Measurements from ENCODE around the gene NUPR1.
"Not testable (repeated sequence)": the region's sequence is repeated elsewhere in the genome, so short reads cannot be mapped to it uniquely, and the experiment has no call there.

NUPR1 gene

DNA sequence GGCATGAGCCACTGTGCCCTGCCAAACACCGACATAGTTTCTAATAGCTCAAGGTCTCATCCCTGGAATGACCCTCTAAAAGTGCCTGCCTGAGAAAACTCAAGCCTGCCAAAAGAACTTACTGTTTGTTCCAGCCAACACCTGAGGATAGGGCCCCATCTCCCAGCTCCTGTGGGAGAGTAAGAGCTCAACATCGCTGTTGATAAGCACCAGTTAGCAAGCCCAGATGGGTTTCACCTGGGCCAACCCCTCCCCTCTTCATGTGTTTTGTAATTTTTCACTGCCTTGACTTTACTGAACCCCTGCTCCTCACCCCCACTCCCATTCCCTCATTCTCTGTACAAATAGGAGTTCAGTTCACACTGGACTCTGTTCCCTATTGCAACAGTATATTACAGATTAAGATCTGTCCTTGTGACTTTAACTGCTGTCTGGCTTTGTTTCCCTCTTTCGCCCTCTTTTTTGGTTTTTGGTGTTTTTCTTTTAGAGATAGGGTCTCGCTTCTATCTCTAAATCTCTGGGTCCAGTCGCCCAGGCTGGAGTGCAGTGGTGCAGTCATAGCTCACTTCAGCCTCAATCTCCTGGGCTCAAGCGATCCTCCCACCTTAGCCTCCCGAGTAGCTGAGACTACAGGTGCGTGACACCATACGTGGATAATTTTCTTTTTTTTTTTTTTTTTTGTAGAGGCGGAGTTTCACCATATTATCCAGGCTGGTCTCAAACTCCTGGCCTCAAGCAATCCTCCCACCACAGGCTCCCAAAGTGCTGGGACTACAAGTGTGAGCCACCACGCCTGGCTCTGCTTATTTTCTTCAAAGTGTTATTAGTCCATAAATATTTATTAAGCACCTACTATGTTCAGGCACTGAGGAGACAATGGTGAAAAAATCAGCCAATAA, 12.3 kb downstream of the NUPR1 start:
- DNase-seq: no peak

GRCh38 chr16:28524681-28525171, 14.0 kb downstream of the NUPR1 start:
- no peak for DNase-seq

DNA sequence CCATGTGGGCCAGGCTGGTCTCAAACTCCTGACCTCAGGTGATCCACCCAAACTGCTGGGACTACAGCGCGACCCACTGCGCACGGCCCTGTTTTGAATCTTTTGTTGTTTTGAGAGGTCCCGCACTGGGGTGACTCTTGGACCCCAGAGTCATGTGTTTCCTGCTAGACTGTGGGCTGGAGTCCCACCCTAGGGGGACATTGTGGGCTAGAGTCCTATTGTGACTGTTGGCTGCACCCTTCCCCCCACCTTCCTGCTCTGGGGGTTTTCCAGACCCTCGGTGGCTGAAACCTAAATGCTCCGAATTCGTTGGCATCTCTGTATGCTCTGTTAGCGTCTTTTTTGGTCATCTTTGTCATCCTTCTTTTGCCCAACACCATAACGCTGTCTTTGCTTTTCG, 16.0 kb downstream of the NUPR1 start:
- no peak for DNase-seq

DNA sequence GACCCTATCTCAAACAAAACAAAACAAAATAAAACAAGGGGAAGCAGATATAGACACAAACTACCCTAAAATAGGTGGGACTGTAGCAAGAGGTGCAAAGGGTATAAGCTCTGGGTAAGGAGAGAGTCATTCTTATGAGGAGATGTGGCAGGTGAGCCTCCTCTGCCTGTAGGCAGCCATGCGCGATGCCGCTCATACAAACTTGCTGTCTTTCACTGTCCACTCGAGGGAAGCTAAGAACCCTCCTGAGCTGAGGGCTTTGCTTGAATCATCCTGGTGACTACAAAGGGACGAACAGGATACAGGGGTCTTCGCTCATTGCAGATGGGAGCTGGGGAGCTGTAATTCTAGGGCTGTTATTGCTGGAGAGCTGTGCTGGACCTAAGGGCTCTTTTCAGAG, 17.3 kb downstream of the NUPR1 start:
- no peak for DNase-seq

GRCh38 chr16:28520672-28521071, 18.1 kb downstream of the NUPR1 start:
- no peak for DNase-seq

DNA sequence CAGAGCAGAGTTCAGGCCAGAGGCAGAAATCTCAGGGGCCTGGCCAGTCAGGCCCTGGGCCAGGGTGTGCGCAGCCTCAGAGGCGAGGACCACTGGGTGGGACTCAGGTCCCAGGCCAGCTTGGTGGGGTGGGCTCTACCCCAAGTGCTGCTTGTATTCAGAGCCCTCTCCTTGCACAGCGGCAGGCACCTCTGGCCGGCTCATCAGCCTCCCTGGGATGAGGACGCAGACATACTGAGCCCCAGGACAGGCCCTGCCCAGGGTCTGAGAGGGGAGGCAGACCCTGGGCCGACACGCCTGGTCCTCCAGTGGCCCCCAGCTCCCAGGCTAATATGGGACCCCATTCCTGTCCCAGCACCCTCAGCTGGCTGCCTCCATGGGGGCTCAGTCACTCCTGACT, 24.5 kb downstream of the NUPR1 start:
- DNase-seq: no peak

- no peak for DNase-seq
These were observed 25.1 kb downstream of the NUPR1 start for GRCh38 chr16:28513484-28514181.

GRCh38 chr16:28511801-28512789, 26.7 kb downstream of the NUPR1 start:
- DNase-seq: no peak

- no peak for DNase-seq
These were observed 27.7 kb downstream of the NUPR1 start for GRCh38 chr16:28511031-28511430.

- no peak for DNase-seq
These were observed 33.2 kb downstream of the NUPR1 start for GRCh38 chr16:28505489-28506137.

- DNase-seq: no peak
These were observed 33.9 kb downstream of the NUPR1 start for GRCh38 chr16:28504707-28505404.

GRCh38 chr16:28503470-28504259, 35.1 kb downstream of the NUPR1 start:
- DNase-seq: no peak

GRCh38 chr16:28502290-28502689, 36.5 kb downstream of the NUPR1 start:
- DNase-seq: no peak

DNA sequence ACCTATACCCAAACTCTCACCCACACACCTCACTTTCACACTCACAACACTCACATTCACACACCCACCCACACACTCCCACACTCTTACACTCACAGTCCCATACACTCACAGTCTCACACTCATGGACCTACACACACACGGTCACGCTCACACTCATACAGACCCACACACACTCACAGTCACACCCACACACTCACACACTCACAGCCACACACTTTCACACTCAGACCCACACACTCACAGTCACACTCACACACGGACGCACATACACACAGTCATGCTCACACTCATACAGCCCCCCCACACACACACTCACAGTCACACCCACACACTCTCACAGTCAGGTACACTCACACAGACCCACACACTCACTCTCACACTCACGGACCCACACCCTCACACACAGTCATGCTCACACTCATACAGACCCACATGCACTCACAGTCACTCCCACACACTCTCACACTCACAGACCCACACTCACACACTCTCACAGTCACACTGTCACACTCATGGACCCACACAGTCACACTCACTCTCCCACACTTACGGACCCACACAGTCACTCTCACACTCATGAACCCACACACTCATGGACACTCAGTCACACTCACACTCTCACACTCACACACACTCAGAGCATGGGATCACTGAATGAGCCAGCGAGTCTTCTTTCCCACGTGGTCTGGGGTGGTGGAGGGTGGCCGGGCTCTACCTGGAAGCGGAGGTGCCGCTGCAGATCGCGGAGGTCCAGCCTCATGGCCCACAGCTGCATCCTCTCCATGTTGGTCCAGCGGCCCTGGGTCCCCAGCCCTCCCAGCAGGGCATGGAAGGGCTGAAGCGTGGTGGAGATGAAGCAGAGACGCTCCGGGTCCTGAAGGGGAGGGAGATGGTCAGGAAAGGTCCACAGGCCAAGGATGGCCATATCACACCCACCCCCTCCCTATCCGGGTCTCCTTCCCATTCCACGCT, 37.2 kb downstream of the NUPR1 start:
- DNase-seq: no peak

GRCh38 chr16:28500476-28501180, 38.1 kb downstream of the NUPR1 start:
- not testable (repeated sequence) for DNase-seq

DNA sequence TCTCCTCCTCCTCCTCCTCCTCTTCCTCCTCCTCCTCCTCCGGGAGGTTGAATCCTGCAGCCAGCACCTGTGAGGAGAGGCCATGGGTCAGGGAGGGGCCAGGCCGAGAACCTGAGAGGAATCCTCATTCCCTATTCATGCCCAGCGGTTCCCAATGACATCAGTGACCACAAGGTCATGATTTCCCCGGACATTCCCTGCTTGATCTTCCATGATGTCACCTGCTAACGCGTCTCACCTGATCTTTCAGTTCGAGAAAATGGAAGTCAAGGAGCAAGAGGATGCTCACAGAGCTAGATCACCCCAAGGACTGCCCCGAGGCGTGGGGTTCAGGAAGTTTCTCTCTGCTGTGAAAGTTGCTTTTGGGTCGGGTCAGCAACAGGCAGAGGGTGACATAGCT, 38.9 kb downstream of the NUPR1 start:
- no peak for DNase-seq

- no peak for DNase-seq
These were observed 40.0 kb downstream of the NUPR1 start for GRCh38 chr16:28498666-28499381.

Measured in NCI-H187 treated with DMSO at 0.1 percent for 48 hours (cell line).